WTC11 (cell line): Measurements from ENCODE around the gene SPP1. TPM values are rescaled to one million over a fixed set of nuclear protein-coding genes. Genes with fewer than 3 reads are reported as not detected.

Experiments used
- ATAC-seq: fragments of 200-7000 bp; cut with Tn5 transposase; 2 replicates; pipeline ENCODE4 v1.10.0; 2021; ENCODE audit warnings: mild to moderate bottlenecking, moderate library complexity
- CTCF ChIA-PET: fragments of 300-600 bp; sonication (Branson Sonifier 250); formaldehyde crosslinking; loops from one replicate; lab custom pipeline; 2021; ENCODE audit warnings: antibody characterized with exemption; lab: Charles Lee
- POLR2A ChIA-PET: fragments of 350-600 bp; sonication (Branson Sonifier 250); formaldehyde crosslinking; loops from one replicate; lab custom pipeline; 2021; ENCODE audit warnings: antibody characterized with exemption; lab: Charles Lee
- DNase-seq: peaks from one replicate; pipeline ENCODE4 v3.0.0; 2021; ENCODE audit warnings: low spot score
- H3K27ac Mint-ChIP-seq: 2 replicates; pipeline ENCODE4 v1.8.0; 2021; ENCODE audit warnings: mixed read lengths
- H3K27me3 Mint-ChIP-seq: 2 replicates; pipeline ENCODE4 v1.8.0; 2021; ENCODE audit warnings: low read depth, mild to moderate bottlenecking, moderate library complexity, mixed read lengths
- H3K36me3 Mint-ChIP-seq: 2 replicates; pipeline ENCODE4 v1.8.0; 2021; ENCODE audit warnings: mixed read lengths
- H3K4me1 Mint-ChIP-seq: 2 replicates; pipeline ENCODE4 v1.8.0; 2022; ENCODE audit warnings: mixed read lengths
- H3K4me3 Mint-ChIP-seq: 2 replicates; pipeline ENCODE4 v1.8.0; 2021; ENCODE audit warnings: mild to moderate bottlenecking, moderate library complexity, mixed read lengths
- H3K9me3 Mint-ChIP-seq: 2 replicates; pipeline ENCODE4 v1.8.0; 2021; ENCODE audit warnings: mixed read lengths
- AR ChIP-seq: fragments of 250-450 bp; sonication (Bioruptor Pico); IDR thresholded peaks from 2 replicates; pipeline ENCODE4 v1.9.0; 2021; ENCODE audit warnings: mild to moderate bottlenecking
- CDX4 ChIP-seq: fragments of 250-450 bp; sonication (Bioruptor Pico); IDR thresholded peaks from 2 replicates; pipeline ENCODE4 v1.9.0; 2021; ENCODE audit warnings: moderate library complexity, mild to moderate bottlenecking, inconsistent platforms, borderline replicate concordance
- ETV6 ChIP-seq: sonication (generic); formaldehyde crosslinking; IDR thresholded peaks from 2 replicates; pipeline ENCODE4 v1.8.1; 2022; ENCODE audit warnings: mild to moderate bottlenecking, missing genetic modification reagents
- FOXP4 ChIP-seq: sonication (generic); formaldehyde crosslinking; IDR thresholded peaks from 2 replicates; pipeline ENCODE4 v1.8.0; 2022; ENCODE audit warnings: mild to moderate bottlenecking, missing genetic modification reagents
- GTF2I ChIP-seq: fragments of 250-450 bp; sonication (Bioruptor Pico); conservative IDR thresholded peaks from 2 replicates; pipeline ENCODE4 v1.4.0; 2021; ENCODE audit warnings: mild to moderate bottlenecking
- IRF2 ChIP-seq: sonication (generic); formaldehyde crosslinking; IDR thresholded peaks from 2 replicates; pipeline ENCODE4 v1.8.0; 2022; ENCODE audit warnings: low read depth, missing genetic modification reagents, borderline replicate concordance
- KAT7 ChIP-seq: sonication (generic); formaldehyde crosslinking; IDR thresholded peaks from 2 replicates; pipeline ENCODE4 v1.8.1; 2023; ENCODE audit warnings: missing genetic modification reagents, mild to moderate bottlenecking, borderline replicate concordance
- MLX ChIP-seq: sonication (generic); formaldehyde crosslinking; IDR thresholded peaks from 2 replicates; pipeline ENCODE4 v1.8.1; 2023; ENCODE audit warnings: mild to moderate bottlenecking, missing genetic modification reagents, moderate library complexity
- MXD4 ChIP-seq: fragments of 250-450 bp; sonication (Bioruptor Pico); IDR thresholded peaks from 2 replicates; pipeline ENCODE4 v1.8.0; 2021; ENCODE audit warnings: mild to moderate bottlenecking, moderate library complexity, borderline replicate concordance
- MYBL2 ChIP-seq: sonication (generic); formaldehyde crosslinking; IDR thresholded peaks from 2 replicates; pipeline ENCODE4 v1.8.1; 2023; ENCODE audit warnings: mild to moderate bottlenecking, moderate library complexity, missing genetic modification reagents
- NFATC4 ChIP-seq: fragments of 250-450 bp; sonication (Bioruptor Pico); IDR thresholded peaks from 2 replicates; pipeline ENCODE4 v1.9.0; 2021; ENCODE audit warnings: mild to moderate bottlenecking
- NFYB ChIP-seq: sonication (generic); formaldehyde crosslinking; conservative IDR thresholded peaks from 2 replicates; pipeline ENCODE4 v1.8.0; 2022; ENCODE audit warnings: low read depth, missing genetic modification reagents
- SP1 ChIP-seq: sonication (generic); formaldehyde crosslinking; conservative IDR thresholded peaks from 2 replicates; pipeline ENCODE4 v1.8.1; 2022; ENCODE audit warnings: missing genetic modification reagents
- TP53 ChIP-seq: sonication (generic); formaldehyde crosslinking; IDR thresholded peaks from 2 replicates; pipeline ENCODE4 v1.8.1; 2023; ENCODE audit warnings: mild to moderate bottlenecking, missing genetic modification reagents
- USF1 ChIP-seq: sonication (generic); formaldehyde crosslinking; IDR thresholded peaks from 2 replicates; pipeline ENCODE4 v1.8.0; 2022; ENCODE audit warnings: mild to moderate bottlenecking, missing genetic modification reagents
- ZNF263 ChIP-seq: sonication (generic); formaldehyde crosslinking; IDR thresholded peaks from 2 replicates; pipeline ENCODE4 v1.8.1; 2022; ENCODE audit warnings: low read depth, mild to moderate bottlenecking, moderate library complexity, missing genetic modification reagents
- ZNF423 ChIP-seq: fragments of 250-450 bp; sonication (Bioruptor Pico); IDR thresholded peaks from 2 replicates; pipeline ENCODE4 v2.1.2; 2022; ENCODE audit warnings: mild to moderate bottlenecking, moderate library complexity
- ZNF425 ChIP-seq: fragments of 250-450 bp; sonication (Bioruptor Pico); conservative IDR thresholded peaks from 2 replicates; pipeline ENCODE4 v1.9.0; 2021; ENCODE audit warnings: mild to moderate bottlenecking
- ZNF671 ChIP-seq: fragments of 250-450 bp; sonication (Bioruptor Pico); IDR thresholded peaks from 2 replicates; pipeline ENCODE4 v1.8.0; 2021; ENCODE audit warnings: mild to moderate bottlenecking
- total RNA-seq: library from RNA; stranded (reverse); gene quantifications from 3 replicates; pipeline ENCODE4 v1.2.3, GENCODE V29; 2021

The SPP1 gene
- total RNA-seq, 1 experiment from 2014 or later: 56.6 TPM

GRCh38 chr4:88010966-88011365 lies 35.5 kb downstream of the SPP1 start:
- DNase-seq: no peak
- peaks cover 71% of the 10 kb centered on the region for H3K4me1 Mint-ChIP-seq
- peak overlapping the region; percentile 18; the same call in 1 of the 2 replicates for H3K4me3 Mint-ChIP-seq
- H3K36me3 Mint-ChIP-seq: no peaks in the 10 kb centered on the region
- peak overlapping the region; percentile 82 for H3K27ac Mint-ChIP-seq
- ChIA-PET CTCF (interaction anchor here (0.6 to 3.4 kb wide), 3 partner anchors 22 to 342 kb away, joined by 3 to 19 read pairs (median 3); no protein-coding TSS in a partner anchor), POLR2A (no interaction called here)
- H3K9me3 Mint-ChIP-seq: no peaks in the 10 kb centered on the region
- ATAC-seq: no peak
- H3K27me3 Mint-ChIP-seq: peaks cover 12% of the 10 kb centered on the region
- no peak for TF ChIP-seq SP1 (CRISPR knock-in tag)
- no peak for TF ChIP-seq USF1 (CRISPR knock-in tag)
- no peak for TF ChIP-seq ZNF423
- no peak for TF ChIP-seq MXD4
- TF ChIP-seq ETV6 (CRISPR knock-in tag): no peak
- no peak for TF ChIP-seq AR
- no peak for TF ChIP-seq IRF2
- TF ChIP-seq ZNF425 (CRISPR knock-in tag): no peak
- TF ChIP-seq NFATC4 (CRISPR knock-in tag): no peak
- TF ChIP-seq MYBL2 (CRISPR knock-in tag): no peak
- TF ChIP-seq CDX4 (CRISPR knock-in tag): no peak
- TF ChIP-seq ZNF263 (CRISPR knock-in tag): no peak
- TF ChIP-seq NFYB (CRISPR knock-in tag): no peak

- TF ChIP-seq MXD4: no peak
- no peak for TF ChIP-seq ZNF671 (CRISPR knock-in tag)
- TF ChIP-seq KAT7 (CRISPR knock-in tag): no peak
- TF ChIP-seq FOXP4: no peak
- no peak for TF ChIP-seq TP53
- TF ChIP-seq MLX: no peak
- TF ChIP-seq GTF2I (CRISPR knock-in tag): no peak
- H3K36me3 Mint-ChIP-seq: no peaks in the 10 kb centered on the region
- no peaks in the 10 kb centered on the region for H3K9me3 Mint-ChIP-seq
- DNase-seq (no peak), ATAC-seq (no peak)
- ChIA-PET CTCF (interaction anchor here (3.3 kb wide), 1 partner anchor 20 kb away, joined by 12 read pairs; no protein-coding TSS in a partner anchor), POLR2A (no interaction called here)
- peaks cover 64% of the 10 kb centered on the region for H3K4me1 Mint-ChIP-seq
- H3K27ac Mint-ChIP-seq: peak overlapping the region; percentile 10; the same call in 1 of the 2 replicates
- no peak overlapping the region for H3K4me3 Mint-ChIP-seq
- no peaks in the 10 kb centered on the region for H3K27me3 Mint-ChIP-seq
Observed at GRCh38 chr4:88012647-88013046, 37.1 kb downstream of the SPP1 start.
